Right ventricle myocardium superior (tissue), 1 donor: ENCODE measurements around the gene KRT33B. TPM values are rescaled to one million over a fixed set of nuclear protein-coding genes. Genes with fewer than 3 reads are reported as not detected.
A peak's percentile ranks its signal among the peaks of the same experiment; 100 is the strongest.
"Not testable (repeated sequence)": the region's sequence is repeated elsewhere in the genome, so short reads cannot be mapped to it uniquely, and the experiment has no call there.

ENCODE experiments used
- ATAC-seq: fragments of 200-7000 bp; cut with Tn5 transposase; one replicate; pipeline ENCODE4 v1.9.1; 2020; ENCODE audit warnings: mild to moderate bottlenecking; ENCODE audit not compliant: poor library complexity
- DNase-seq: peaks from one replicate; pipeline ENCODE4 v3.0.0-alpha.2; 2020
- intact Hi-C: fragments of 100-400 bp; cut with DNase I; formaldehyde crosslinking; loops from one replicate; pipeline ENCODE4 v1.11.2; 2022
- total RNA-seq: library from RNA; stranded (reverse); fragmentation: NEBNext Ultra II Directional; extraction: Animal tissue kit (Norgen Biotek cat#: 25700); gene quantifications from one replicate; pipeline ENCODE4 v1.2.1, GENCODE V29; 2021
- donor health status: DM: no; HTN: yes; CAD: no; lungs with severe emphysema.

Gene KRT33B
- total RNA-seq, 1 donor from 2014 or later: not detected

- ATAC-seq, intact Hi-C loops, DNase-seq: not testable (repeated sequence)
Measured at GRCh38 chr17:41395044-41395443, 25.4 kb upstream of the KRT33B start.

GRCh38 chr17:41394254-41394996 is 24.8 kb upstream of the KRT33B start:
- DNase-seq: no peak
- intact Hi-C loops: no loop called here

GRCh38 chr17:41393826-41394225 is 24.2 kb upstream of the KRT33B start:
- DNase-seq (no peak), ATAC-seq (no peak)
- intact Hi-C loops: no loop called here

More at GRCh38 chr17:41394254-41394996, 24.8 kb upstream of the KRT33B start:
- ATAC-seq: no peak

DNA sequence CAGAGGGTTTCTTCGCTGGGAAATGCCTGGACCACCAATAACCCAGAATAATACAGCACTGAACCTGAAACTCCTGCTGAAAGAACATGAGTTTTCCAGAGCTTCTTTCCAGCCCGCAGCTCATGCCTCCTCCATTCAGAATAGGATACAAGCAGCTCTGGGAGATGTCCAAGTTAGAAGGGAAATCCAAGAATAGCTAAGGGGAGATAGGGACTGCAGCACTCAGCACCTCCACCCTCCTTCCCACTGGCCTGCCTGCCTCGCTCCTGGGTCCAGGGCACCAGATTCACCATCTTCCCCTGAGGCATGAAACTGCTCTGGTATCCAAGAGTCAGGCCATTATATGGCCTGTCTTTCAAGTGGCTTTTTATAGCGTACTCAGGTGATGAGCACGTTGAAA is 23.7 kb upstream of the KRT33B start:
- peak; percentile 87 for ATAC-seq
- intact Hi-C loops: no loop called here
- DNase-seq: no peak

DNA sequence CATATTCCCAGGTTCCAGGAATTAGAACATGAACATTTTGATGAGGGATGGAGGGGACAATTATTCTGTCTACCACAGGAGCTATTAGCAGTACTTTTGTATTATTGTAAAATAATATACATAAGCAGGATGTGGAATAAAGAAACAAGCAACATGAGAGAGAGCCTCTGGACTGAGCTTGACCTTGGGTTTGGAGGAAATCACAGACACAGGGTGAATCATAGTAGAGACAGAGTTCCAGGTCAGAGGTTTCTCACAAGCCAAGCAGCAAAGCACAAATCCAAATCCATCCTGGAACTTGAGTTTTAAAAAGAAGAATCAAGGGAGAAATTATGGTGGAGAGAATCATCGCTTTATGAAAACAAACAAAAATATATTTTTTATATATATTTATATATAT is 22.7 kb upstream of the KRT33B start:
- intact Hi-C loops: no loop called here

DNA sequence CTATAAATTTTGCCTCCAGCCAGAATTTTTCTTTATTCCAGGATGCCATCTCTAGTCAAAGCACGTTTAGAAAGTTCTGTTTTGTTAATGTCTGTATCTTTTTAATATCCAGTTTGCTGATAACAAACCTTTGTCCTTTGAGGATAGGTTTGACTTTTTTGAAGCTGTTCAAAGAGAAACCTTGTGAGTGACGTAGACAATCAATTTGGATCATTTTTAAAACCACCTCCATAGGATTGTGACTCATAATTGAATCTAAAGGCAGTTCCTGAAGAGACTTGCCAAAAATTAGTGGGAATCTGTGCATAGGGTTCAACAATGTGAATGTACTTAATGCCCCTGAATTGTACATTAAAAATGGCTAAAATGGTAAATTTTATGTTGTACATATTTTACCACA is 21.9 kb upstream of the KRT33B start:
- intact Hi-C loops: no loop called here
- DNase-seq (no peak), ATAC-seq (no peak)

More for the DNA sequence above, 22.7 kb upstream of the KRT33B start:
- DNase-seq: no peak
- ATAC-seq: no peak

- no peak for ATAC-seq
- intact Hi-C loops: no loop called here
- DNase-seq: no peak
Measured at GRCh38 chr17:41390411-41390938, 20.9 kb upstream of the KRT33B start.

GRCh38 chr17:41387670-41388069 is 18.1 kb upstream of the KRT33B start:
- ATAC-seq: no peak
- no peak for DNase-seq
- intact Hi-C loops: no loop called here

DNA sequence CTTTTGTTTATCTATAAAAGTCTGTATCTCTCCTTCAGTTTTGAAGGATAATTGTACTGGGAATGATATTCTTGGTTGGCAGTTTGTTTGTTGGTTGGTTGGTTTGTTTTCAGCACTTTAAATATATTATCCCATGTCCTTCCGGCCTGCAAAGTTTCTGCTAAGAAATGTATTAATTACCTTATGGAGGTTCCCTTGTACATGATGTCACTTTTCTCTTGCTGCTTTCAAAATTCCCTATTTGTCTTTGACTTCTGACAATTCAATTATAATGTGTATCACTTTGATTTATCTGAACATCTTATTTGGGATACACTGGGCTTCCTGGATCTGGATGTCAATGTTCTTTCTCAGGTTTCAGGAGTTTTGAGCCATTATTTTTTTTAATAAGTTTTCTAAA is 16.6 kb upstream of the KRT33B start:
- intact Hi-C loops: no loop called here
- DNase-seq: no peak
- ATAC-seq: no peak

- ATAC-seq: no peak
- intact Hi-C loops: no loop called here
- no peak for DNase-seq
Measured at GRCh38 chr17:41383690-41384089, 14.1 kb upstream of the KRT33B start.

DNA sequence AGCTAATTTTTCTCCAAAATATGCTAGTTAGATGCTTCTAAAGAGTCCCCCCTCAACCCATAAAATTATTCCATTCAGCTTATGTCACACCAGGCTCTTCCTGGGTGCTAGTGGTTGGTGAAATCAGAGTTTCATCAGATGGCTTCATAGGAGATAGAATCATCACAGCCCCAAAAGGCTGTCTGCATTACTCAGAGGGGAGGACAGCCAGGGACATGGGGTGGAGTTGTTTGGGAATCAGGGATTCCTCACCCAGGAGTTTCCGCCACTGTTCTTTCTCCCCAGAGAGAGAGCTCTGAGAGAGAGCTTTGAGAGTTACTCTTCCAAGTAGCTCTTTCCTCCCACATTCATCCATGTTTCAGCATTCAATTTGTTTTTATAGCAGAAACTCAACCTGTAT is 12.8 kb upstream of the KRT33B start:
- intact Hi-C loops: no loop called here
- no peak for ATAC-seq
- DNase-seq: no peak

DNA sequence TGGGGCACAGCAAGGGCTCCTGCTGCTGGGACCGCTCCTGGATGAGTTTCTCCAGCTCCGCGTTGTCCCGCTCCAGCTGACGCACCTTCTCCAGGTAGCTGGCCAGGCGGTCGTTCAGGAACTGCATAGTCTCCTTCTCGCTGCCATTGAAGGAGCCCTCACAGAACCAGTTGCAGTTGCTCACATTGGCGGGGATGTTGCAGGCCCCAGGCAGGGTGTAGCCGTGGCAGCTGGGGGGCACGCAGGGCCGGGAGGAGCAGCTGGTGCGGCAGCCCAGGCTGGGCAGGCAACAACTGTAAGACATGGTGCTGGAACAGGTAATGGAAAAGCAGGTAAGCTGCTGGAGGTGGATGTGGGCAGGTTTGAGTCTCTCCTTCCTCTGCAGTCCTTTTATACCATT is 12.3 kb upstream of the KRT33B start, which contains the start of gene KRT34:
TSS of gene KRT34 (minus strand) at position 364 of the 400 bp plus-strand sequence. CDS start at position 304, 60 bp downstream.
- intact Hi-C loops, DNase-seq: not testable (repeated sequence)

DNA sequence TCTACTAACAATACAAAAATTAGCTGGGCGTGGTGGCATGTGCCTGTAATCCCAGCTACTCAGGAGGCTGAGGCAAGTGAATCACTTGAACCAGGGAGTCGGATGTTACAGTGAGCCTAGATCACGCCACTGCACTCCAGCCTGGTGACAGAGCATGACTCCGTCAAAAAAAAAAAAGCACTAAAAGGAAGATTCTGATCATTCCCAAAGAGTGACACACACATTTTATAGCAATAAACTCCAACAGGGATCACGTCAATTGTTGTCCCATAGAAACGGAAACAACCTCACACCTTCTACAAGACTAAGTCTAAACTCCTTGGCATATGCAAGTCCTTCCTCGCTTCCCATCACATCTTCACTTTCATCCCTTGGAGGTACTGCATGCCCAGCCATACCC is 10.5 kb upstream of the KRT33B start:
- DNase-seq, ATAC-seq, intact Hi-C loops: not testable (repeated sequence)

More for the DNA sequence above, 12.3 kb upstream of the KRT33B start, which contains the start of gene KRT34:
- not testable (repeated sequence) for ATAC-seq

DNA sequence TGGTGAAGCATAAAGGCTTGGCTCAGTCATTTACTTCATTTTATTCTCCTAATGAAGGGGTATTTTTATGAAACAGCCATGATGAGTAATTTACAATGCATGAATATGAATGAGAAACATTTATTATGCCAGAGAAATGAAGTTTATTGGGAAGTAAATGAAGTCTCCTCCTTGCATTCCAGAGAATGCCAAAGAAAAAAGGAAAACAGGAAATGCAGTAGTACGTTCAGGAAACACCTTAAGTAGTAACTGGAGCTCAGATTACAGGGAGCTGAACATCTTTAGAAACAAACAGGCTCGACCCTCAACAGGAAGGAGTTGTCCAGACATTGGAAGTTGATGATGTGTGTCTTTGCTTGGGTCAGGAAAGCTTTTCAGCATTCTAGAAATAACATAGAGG is 7.9 kb upstream of the KRT33B start:
- intact Hi-C loops: no loop called here
- no peak for DNase-seq
- no peak for ATAC-seq

DNA sequence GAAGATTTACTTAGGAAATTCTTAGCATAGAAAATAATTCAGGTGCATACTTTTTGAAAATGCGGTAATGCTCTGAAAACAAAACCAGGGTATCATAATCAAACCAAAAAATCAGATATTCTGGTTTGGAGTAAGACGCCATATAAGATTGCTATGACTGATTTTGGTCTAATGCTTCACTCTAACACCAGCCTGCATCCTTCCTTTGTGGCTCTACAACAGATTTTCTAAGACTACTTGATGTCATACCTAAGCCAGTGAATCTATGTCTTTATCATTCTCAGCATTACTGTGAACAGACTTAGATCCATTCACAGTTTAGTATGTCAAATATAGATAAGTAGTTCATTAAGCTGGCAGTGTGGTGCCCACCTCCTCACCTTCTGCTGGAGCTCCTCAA is 590 bp downstream of the KRT33B start:
- intact Hi-C loops: no loop called here
- ATAC-seq: no peak
- DNase-seq: no peak

GRCh38 chr17:41367426-41368075 is 2.1 kb downstream of the KRT33B start:
- ATAC-seq: no peak
- intact Hi-C loops: no loop called here
- DNase-seq: no peak

- DNase-seq: no peak
- intact Hi-C loops: no loop called here
- no peak for ATAC-seq
Measured at GRCh38 chr17:41366070-41366469, 3.5 kb downstream of the KRT33B start.

DNA sequence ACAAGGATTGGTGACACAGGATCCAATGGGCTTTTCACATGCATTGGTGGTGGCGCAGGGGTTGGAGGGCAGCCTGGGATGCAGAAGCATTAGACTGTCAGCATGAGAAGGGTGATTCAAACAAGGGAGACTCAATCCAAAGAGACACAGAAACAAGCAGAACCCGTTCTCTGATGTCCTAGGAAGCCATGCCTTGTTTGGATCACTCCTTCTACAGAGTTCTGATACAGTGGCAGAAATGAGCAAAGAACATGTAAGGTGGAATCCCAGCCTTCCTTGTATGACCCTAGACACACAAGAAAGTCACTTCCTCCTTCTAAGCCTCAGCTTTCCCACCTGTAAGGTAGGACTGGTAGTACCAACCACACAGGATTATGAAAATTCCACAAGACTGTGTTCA is 5.7 kb downstream of the KRT33B start:
- no peak for ATAC-seq
- intact Hi-C loops: no loop called here
- DNase-seq: no peak

- ATAC-seq (no peak), DNase-seq (no peak)
- intact Hi-C loops: no loop called here
Measured at GRCh38 chr17:41360296-41360995, 9.2 kb downstream of the KRT33B start.
